Nephron progenitor cell (in vitro differentiated cells): ENCODE data around the gene GRM7.

Experiments
- DNase-seq: peaks from one replicate; pipeline ENCODE4 v3.0.0; 2021
- H3K27ac Mint-ChIP-seq: 2 replicates; pipeline ENCODE4 v1.8.0; 2021; ENCODE audit warnings: mild to moderate bottlenecking, moderate library complexity, mixed read lengths
- H3K27me3 Mint-ChIP-seq: 2 replicates; pipeline ENCODE4 v1.8.0; 2021; ENCODE audit warnings: mild to moderate bottlenecking, low read depth, mixed read lengths; ENCODE audit not compliant: poor library complexity
- H3K36me3 Mint-ChIP-seq: 2 replicates; pipeline ENCODE4 v1.8.0; 2021; ENCODE audit warnings: low read depth, mixed read lengths
- H3K4me1 Mint-ChIP-seq: 2 replicates; pipeline ENCODE4 v1.8.0; 2021; ENCODE audit warnings: mixed read lengths
- H3K4me3 Mint-ChIP-seq: 2 replicates; pipeline ENCODE4 v1.8.0; 2021; ENCODE audit warnings: mild to moderate bottlenecking, moderate library complexity, mixed read lengths
- H3K9me3 Mint-ChIP-seq: 2 replicates; pipeline ENCODE4 v1.8.0; 2021; ENCODE audit warnings: mild to moderate bottlenecking, moderate library complexity, mixed read lengths
- TF ChIP-seq, protein P1 (sequence below): fragments of 200-600 bp; sonication (generic); IDR thresholded peaks from 2 replicates; pipeline ENCODE4 v1.5.0; 2021; ENCODE audit warnings: antibody characterized with exemption

GRM7 gene

DNA sequence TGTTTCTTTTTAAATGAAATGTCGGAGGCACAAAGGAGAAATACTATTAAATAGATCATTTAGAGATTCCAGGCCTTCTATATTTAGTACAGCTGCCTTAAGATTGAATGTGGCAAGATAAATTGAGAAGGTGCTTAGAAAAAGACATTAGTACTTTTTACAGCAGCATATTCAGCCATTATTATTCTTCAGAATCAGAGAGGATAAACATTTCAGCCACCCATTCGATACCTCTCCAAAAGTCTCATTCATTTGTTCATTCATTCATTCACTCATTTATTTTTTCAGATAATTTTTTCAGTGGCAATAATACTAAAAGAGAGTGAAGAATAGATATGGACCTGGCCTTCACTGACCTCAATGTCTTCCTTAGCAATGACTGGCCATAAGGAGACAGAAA, 347.0 kb downstream of the GRM7 start:
- H3K4me1 Mint-ChIP-seq, result no peaks in the 10 kb centered on the region
- no peak overlapping the region for H3K4me3 Mint-ChIP-seq
- peaks cover 3% of the 10 kb centered on the region for H3K27me3 Mint-ChIP-seq
- no peak for DNase-seq
- TF ChIP-seq, protein P1, sequence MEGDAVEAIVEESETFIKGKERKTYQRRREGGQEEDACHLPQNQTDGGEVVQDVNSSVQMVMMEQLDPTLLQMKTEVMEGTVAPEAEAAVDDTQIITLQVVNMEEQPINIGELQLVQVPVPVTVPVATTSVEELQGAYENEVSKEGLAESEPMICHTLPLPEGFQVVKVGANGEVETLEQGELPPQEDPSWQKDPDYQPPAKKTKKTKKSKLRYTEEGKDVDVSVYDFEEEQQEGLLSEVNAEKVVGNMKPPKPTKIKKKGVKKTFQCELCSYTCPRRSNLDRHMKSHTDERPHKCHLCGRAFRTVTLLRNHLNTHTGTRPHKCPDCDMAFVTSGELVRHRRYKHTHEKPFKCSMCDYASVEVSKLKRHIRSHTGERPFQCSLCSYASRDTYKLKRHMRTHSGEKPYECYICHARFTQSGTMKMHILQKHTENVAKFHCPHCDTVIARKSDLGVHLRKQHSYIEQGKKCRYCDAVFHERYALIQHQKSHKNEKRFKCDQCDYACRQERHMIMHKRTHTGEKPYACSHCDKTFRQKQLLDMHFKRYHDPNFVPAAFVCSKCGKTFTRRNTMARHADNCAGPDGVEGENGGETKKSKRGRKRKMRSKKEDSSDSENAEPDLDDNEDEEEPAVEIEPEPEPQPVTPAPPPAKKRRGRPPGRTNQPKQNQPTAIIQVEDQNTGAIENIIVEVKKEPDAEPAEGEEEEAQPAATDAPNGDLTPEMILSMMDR, result no peak
- H3K27ac Mint-ChIP-seq, result no peak overlapping the region
- H3K36me3 Mint-ChIP-seq, result no peaks in the 10 kb centered on the region
- no peaks in the 10 kb centered on the region for H3K9me3 Mint-ChIP-seq

- no peak overlapping the region for H3K27ac Mint-ChIP-seq
- no peak overlapping the region for H3K4me3 Mint-ChIP-seq
- no peaks in the 10 kb centered on the region for H3K9me3 Mint-ChIP-seq
- peaks cover 3% of the 10 kb centered on the region for H3K27me3 Mint-ChIP-seq
- DNase-seq, result no peak
- no peaks in the 10 kb centered on the region for H3K36me3 Mint-ChIP-seq
- H3K4me1 Mint-ChIP-seq, result no peaks in the 10 kb centered on the region
- TF ChIP-seq, protein P1, result no peak
Observed at GRCh38 chr3:7209098-7209497, 348.2 kb downstream of the GRM7 start.

DNA sequence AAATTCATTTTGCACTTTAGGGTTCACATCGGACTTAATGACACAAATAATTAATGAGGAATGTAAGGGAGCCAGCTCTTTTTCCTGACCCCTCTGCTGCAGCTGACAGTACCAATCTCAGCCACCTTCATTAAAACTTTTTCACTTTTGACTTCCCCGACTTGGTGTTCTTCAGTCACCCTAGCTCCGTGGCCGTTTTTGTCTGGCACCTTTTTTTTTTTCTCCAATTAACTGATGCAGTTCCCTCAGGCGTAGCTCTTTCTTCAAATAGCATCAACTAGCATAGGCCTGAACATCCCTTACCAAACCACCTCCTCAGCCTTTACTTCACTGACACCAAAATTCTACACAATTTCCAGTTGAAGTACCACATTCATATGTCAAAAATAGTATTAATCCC, 350.8 kb downstream of the GRM7 start:
- H3K27ac Mint-ChIP-seq, result no peak overlapping the region
- peaks cover 5% of the 10 kb centered on the region for H3K4me1 Mint-ChIP-seq
- DNase-seq, result no peak
- no peaks in the 10 kb centered on the region for H3K9me3 Mint-ChIP-seq
- no peaks in the 10 kb centered on the region for H3K27me3 Mint-ChIP-seq
- no peak overlapping the region for H3K4me3 Mint-ChIP-seq
- no peaks in the 10 kb centered on the region for H3K36me3 Mint-ChIP-seq
- TF ChIP-seq, protein P1, result no peak

DNA sequence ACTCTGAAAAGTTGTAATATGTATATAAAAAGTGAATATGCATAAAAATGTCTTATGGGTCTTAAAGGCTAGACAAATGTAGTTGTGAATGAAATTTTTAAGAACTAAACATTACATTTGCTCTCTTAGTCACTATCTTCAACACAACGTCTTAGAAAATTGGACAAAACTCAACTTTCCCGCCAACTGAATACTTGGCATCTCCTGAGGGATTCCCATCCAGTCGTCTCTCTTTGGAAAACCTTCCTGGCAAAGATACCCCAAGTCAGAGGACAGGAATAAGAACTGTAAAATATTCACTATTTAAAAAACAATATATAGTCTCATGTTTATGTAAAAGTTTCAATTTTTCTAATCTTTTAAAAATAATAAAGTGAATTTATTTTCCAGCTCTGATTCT, 354.8 kb downstream of the GRM7 start:
- no peak overlapping the region for H3K4me3 Mint-ChIP-seq
- no peaks in the 10 kb centered on the region for H3K9me3 Mint-ChIP-seq
- H3K27ac Mint-ChIP-seq, result no peak overlapping the region
- no peak for DNase-seq
- TF ChIP-seq, protein P1, result no peak
- no peaks in the 10 kb centered on the region for H3K27me3 Mint-ChIP-seq
- H3K36me3 Mint-ChIP-seq, result no peaks in the 10 kb centered on the region
- H3K4me1 Mint-ChIP-seq, result peaks cover 5% of the 10 kb centered on the region

DNA sequence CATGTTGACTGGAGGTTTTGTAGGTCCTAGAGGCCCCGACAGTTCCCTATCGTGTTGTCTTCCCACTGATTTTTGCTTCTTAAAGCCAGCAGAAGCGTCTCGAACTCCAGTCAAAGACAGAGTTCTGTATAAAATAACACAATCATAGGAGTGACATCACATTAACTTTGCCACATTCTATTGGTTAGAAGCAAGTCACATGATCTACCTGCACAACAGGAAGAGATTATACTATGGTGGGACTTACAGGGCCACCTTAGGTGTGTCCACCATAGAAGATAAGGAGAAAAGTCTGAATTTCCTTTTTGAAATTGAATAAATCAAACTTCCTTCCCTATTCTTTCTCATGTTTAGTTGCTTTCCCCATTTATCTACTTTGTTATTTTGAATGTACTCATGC, 365.5 kb downstream of the GRM7 start:
- H3K27me3 Mint-ChIP-seq, result no peaks in the 10 kb centered on the region
- H3K27ac Mint-ChIP-seq, result no peak overlapping the region
- H3K36me3 Mint-ChIP-seq, result no peaks in the 10 kb centered on the region
- no peak overlapping the region for H3K4me3 Mint-ChIP-seq
- no peak for DNase-seq
- H3K4me1 Mint-ChIP-seq, result no peaks in the 10 kb centered on the region
- H3K9me3 Mint-ChIP-seq, result no peaks in the 10 kb centered on the region
- TF ChIP-seq, protein P1, result no peak

DNA sequence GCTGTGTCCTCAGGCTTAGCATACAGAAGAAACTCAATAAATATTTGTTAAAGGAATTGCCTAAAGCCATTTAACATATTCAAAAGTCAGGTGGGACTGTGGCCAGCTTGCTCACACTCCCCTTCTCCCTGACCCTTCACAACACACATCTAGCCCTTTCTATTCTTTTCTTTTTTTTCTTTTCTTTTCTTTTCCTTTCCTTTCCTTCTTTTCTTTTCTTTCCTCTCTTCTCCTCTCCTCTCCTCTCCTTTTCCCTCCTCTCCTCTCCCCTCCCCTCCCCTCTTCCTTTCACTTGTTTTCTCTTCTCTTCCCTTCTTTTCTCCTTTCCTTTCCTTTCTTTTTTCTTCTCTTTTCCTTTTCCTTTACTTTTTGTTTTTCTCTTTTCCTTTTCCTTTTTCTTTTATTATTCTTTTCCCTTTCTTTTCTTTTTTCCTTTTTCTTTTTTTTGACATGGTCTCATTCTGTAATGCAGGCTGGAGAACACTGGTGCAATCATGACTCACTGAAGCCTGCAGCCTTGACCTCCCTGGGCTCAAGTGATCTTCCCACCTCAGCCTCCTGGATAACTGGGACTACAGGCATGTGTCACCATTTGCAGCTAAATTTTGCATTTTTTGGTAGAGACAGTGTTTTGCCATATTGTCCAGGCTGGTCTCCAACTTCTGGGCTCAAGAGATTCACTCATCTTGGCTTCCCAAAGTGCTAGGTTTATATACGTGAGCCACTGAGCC, 377.8 kb downstream of the GRM7 start:
- H3K4me1 Mint-ChIP-seq, result no peaks in the 10 kb centered on the region
- peaks cover 8% of the 10 kb centered on the region for H3K27me3 Mint-ChIP-seq
- peaks cover 4% of the 10 kb centered on the region for H3K9me3 Mint-ChIP-seq
- TF ChIP-seq, protein P1, result no peak
- no peak overlapping the region for H3K4me3 Mint-ChIP-seq
- no peaks in the 10 kb centered on the region for H3K36me3 Mint-ChIP-seq
- no peak for DNase-seq
- H3K27ac Mint-ChIP-seq, result peak overlapping the region; percentile 29
